GM12801 (cell line): ENCODE measurements around the gene UNC13C.

Experiments
- CTCF ChIP-seq: IDR thresholded peaks from one replicate; pipeline ENCODE4 v1.5.1; 2011; ENCODE audit warnings: control low read depth; ENCODE audit not compliant: insufficient read length; ENCODE audit errors: extremely low read depth

Gene UNC13C

GRCh38 chr15:54026258-54026657, 48.0 kb downstream of the UNC13C start:
- TF ChIP-seq CTCF, result no peak

- no peak for TF ChIP-seq CTCF
These were observed 48.6 kb downstream of the UNC13C start for GRCh38 chr15:54026891-54027290.

GRCh38 chr15:54029081-54029480, 50.8 kb downstream of the UNC13C start:
- TF ChIP-seq CTCF, result no peak

- TF ChIP-seq CTCF, result no peak
These were observed 53.8 kb downstream of the UNC13C start for GRCh38 chr15:54032066-54032465.

GRCh38 chr15:54033356-54033860, 55.2 kb downstream of the UNC13C start:
- TF ChIP-seq CTCF, result no peak

- no peak for TF ChIP-seq CTCF
These were observed 55.7 kb downstream of the UNC13C start for GRCh38 chr15:54033869-54034458.

- TF ChIP-seq CTCF, result no peak
These were observed 57.4 kb downstream of the UNC13C start for GRCh38 chr15:54035616-54036015.
